DOHH2 (cell line): ENCODE measurements around the gene KDM1A.

ENCODE experiments used
- H3F3A ChIP-seq: fragments of 200-600 bp; sonication (generic), shearing (Covaris generic); 2 replicates; pipeline ENCODE4 v1.6.0; 2016; ENCODE audit warnings: antibody characterized with exemption, mild to moderate bottlenecking; ENCODE audit not compliant: control insufficient read depth, insufficient read depth
- H3K27ac ChIP-seq: fragments of 200-600 bp; sonication (generic); 2 replicates; pipeline ENCODE4 v1.5.1; 2014; ENCODE audit warnings: low read depth, mild to moderate bottlenecking, low read length, moderate library complexity
- H3K27me3 ChIP-seq: fragments of 200-600 bp; sonication (generic); 2 replicates; pipeline ENCODE4 v1.6.1; 2014; ENCODE audit warnings: mild to moderate bottlenecking, low read length, mixed read lengths; ENCODE audit not compliant: control insufficient read depth
- H3K36me3 ChIP-seq: fragments of 200-600 bp; sonication (generic); 2 replicates; pipeline ENCODE4 v1.6.1; 2014; ENCODE audit warnings: mild to moderate bottlenecking, low read length, moderate library complexity, mixed read lengths; ENCODE audit not compliant: control insufficient read depth
- H3K4me1 ChIP-seq: fragments of 200-600 bp; sonication (generic); 2 replicates; pipeline ENCODE4 v1.6.1; 2014; ENCODE audit warnings: mild to moderate bottlenecking, low read length, mixed read lengths; ENCODE audit not compliant: control insufficient read depth
- H3K4me2 ChIP-seq: fragments of 200-600 bp; sonication (generic); 2 replicates; pipeline ENCODE4 v1.6.0; 2014; ENCODE audit warnings: mild to moderate bottlenecking, low read length, moderate library complexity
- H3K4me3 ChIP-seq: fragments of 200-600 bp; sonication (generic); 2 replicates; pipeline ENCODE4 v1.5.1; 2014; ENCODE audit warnings: mild to moderate bottlenecking, low read length, mixed read lengths
- H3K79me2 ChIP-seq: fragments of 200-600 bp; sonication (generic); 2 replicates; pipeline ENCODE4 v1.6.1; 2014; ENCODE audit warnings: mild to moderate bottlenecking, low read length, mixed read lengths; ENCODE audit not compliant: control insufficient read depth
- H3K9me2 ChIP-seq: fragments of 200-600 bp; sonication (generic); replicated peaks from 2 replicates; pipeline ENCODE4 v1.6.1; 2014; ENCODE audit warnings: mild to moderate bottlenecking, low read length, mixed read lengths; ENCODE audit not compliant: control insufficient read depth
- H3K9me3 ChIP-seq: fragments of 200-600 bp; sonication (generic); 2 replicates; pipeline ENCODE4 v1.6.1; 2014; ENCODE audit warnings: antibody characterized with exemption, low read length, mixed read lengths; ENCODE audit not compliant: control insufficient read depth, insufficient read depth
- H4K20me1 ChIP-seq: fragments of 200-600 bp; sonication (generic); 2 replicates; pipeline ENCODE4 v1.6.0; 2014; ENCODE audit warnings: low read depth, mild to moderate bottlenecking, antibody characterized with exemption, low read length, moderate library complexity; ENCODE audit not compliant: control insufficient read depth, insufficient read depth
- EZH2phosphoT487 ChIP-seq: fragments of 200-600 bp; sonication (generic); IDR thresholded peaks from 2 replicates; pipeline ENCODE4 v1.6.1; 2017; ENCODE audit warnings: borderline replicate concordance, mild to moderate bottlenecking, antibody characterized with exemption, low read length, moderate library complexity, mixed read lengths
- TF ChIP-seq, protein P1 (sequence below): fragments of 200-600 bp; sonication (generic); IDR thresholded peaks from one replicate; pipeline ENCODE4 v1.5.1; 2014; ENCODE audit warnings: antibody characterized with exemption, mild to moderate bottlenecking, low read depth, low read length; ENCODE audit not compliant: poor library complexity, severe bottlenecking

Gene KDM1A

DNA sequence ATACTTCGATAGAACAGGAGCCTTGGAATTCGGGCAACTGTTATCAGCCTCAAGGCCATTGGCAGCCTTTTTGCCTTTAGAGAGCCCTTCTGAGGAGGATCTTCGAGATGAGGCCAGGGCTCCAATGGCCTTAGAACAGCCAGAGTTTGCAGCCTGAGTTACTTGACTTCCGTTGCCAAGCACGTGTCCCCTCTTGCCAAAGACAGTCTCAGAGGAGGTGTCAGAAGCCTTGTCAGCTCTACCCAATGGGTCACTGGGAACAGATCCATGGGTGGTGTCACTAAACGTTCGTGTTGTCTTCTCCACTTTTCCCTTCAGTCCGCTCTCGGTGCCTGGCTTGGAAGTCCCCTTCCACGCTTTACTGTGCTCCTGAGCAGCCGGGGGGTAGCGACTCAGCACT is 73.2 kb downstream of the KDM1A start:
- no peaks in the 10 kb centered on the region for H3K79me2 ChIP-seq
- no peaks in the 10 kb centered on the region for H3K9me3 ChIP-seq
- no peak overlapping the region for H3K4me3 ChIP-seq
- H4K20me1 ChIP-seq = no peaks in the 10 kb centered on the region
- no peak overlapping the region for H3K4me2 ChIP-seq
- peaks cover 35% of the 10 kb centered on the region for H3K36me3 ChIP-seq
- no peaks in the 10 kb centered on the region for H3K4me1 ChIP-seq
- H3K27ac ChIP-seq = no peak overlapping the region
- H3F3A ChIP-seq = no peaks in the 10 kb centered on the region; the same call in 1 of the 2 replicates
- TF ChIP-seq EZH2phosphoT487 = no peak
- TF ChIP-seq, protein P1, sequence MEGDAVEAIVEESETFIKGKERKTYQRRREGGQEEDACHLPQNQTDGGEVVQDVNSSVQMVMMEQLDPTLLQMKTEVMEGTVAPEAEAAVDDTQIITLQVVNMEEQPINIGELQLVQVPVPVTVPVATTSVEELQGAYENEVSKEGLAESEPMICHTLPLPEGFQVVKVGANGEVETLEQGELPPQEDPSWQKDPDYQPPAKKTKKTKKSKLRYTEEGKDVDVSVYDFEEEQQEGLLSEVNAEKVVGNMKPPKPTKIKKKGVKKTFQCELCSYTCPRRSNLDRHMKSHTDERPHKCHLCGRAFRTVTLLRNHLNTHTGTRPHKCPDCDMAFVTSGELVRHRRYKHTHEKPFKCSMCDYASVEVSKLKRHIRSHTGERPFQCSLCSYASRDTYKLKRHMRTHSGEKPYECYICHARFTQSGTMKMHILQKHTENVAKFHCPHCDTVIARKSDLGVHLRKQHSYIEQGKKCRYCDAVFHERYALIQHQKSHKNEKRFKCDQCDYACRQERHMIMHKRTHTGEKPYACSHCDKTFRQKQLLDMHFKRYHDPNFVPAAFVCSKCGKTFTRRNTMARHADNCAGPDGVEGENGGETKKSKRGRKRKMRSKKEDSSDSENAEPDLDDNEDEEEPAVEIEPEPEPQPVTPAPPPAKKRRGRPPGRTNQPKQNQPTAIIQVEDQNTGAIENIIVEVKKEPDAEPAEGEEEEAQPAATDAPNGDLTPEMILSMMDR = no peak
- H3K27me3 ChIP-seq = no peaks in the 10 kb centered on the region
- H3K9me2 ChIP-seq = no peaks in the 10 kb centered on the region

DNA sequence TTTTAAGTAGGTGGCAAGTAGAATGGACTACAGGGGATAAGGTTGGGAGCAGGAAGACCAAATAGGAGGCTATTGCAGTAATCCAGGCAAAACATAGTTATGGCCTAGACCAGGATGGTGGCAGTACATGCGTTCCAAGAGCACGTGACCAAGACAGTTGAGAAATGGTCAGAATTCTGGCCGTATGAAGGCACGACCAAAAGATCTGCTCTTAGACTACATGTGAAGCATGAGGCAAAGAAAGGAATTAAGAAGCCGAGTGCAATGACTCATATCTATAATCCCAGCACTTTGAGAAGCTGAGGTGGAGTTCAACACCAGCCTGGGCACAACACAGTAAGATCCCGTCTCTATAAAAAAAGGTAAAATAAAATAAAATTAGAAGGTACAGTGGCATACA is 78.0 kb downstream of the KDM1A start:
- H3K9me2 ChIP-seq = no peaks in the 10 kb centered on the region
- peaks cover 17% of the 10 kb centered on the region for H3K36me3 ChIP-seq
- 0 out of 2 replicates have a peak, but pooled peaks cover 13% of the 10 kb centered on the region for H4K20me1 ChIP-seq
- no peaks in the 10 kb centered on the region for H3K79me2 ChIP-seq
- H3K4me3 ChIP-seq = no peak overlapping the region
- H3K4me2 ChIP-seq = no peak overlapping the region
- no peaks in the 10 kb centered on the region for H3K27me3 ChIP-seq
- H3K27ac ChIP-seq = no peak overlapping the region
- TF ChIP-seq, protein P1 = no peak
- no peak for TF ChIP-seq EZH2phosphoT487
- no peaks in the 10 kb centered on the region for H3K9me3 ChIP-seq
- peaks cover 4% of the 10 kb centered on the region; the same call in 1 of the 2 replicates for H3K4me1 ChIP-seq
- no peaks in the 10 kb centered on the region for H3F3A ChIP-seq

DNA sequence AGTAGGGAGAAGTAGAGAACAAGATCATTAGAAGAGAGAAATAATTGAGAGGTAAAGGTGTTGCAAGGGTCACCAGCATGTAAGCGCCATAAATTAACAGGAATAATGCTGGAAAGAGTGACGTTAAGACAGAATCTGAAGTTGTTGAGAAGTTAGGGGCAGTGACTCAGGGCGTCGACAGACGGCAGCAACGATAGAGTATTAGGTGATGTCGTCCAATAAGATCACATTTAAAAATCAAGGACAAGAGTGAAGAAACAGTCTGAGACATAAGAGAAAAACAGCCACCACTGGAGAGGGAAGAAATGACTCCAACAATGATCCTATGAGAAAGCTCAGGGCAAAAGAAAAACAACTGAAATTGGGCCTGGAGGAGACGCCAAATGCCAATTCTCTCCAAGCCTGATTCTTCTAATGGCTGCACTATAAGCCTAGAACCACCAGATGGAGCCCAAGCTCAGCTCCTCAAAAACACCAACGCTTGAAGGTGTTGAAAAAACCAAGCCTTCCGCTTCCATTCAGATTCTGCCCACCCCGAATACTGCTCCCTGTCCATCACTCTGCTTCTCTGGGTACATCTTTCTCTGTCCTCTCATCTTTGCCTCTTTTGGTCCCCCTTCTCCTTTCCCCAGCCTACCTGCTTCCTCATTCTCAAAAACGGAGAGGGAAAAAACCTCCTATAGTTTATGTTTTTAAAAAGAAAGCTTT is 79.3 kb downstream of the KDM1A start:
- Histone ChIP-seq H3K4me1 (peaks cover 12% of the 10 kb centered on the region), H3F3A (0 out of 2 replicates have a peak, but pooled peaks cover 3% of the 10 kb centered on the region), H4K20me1 (0 out of 2 replicates have a peak, but pooled peaks cover 13% of the 10 kb centered on the region), H3K79me2 (no peaks in the 10 kb centered on the region), H3K9me3 (no peaks in the 10 kb centered on the region), H3K9me2 (no peaks in the 10 kb centered on the region), H3K4me2 (no peak overlapping the region), H3K36me3 (peaks cover 7% of the 10 kb centered on the region; the same call in 1 of the 2 replicates), H3K4me3 (no peak overlapping the region), H3K27me3 (no peaks in the 10 kb centered on the region), H3K27ac (no peak overlapping the region)
- TF ChIP-seq, protein P1 = peak; percentile 83
- TF ChIP-seq EZH2phosphoT487 = no peak
